GM15510 (cell line): Measurements from ENCODE around the gene RNF128.

Experiments
- POLR2A ChIP-seq: IDR thresholded peaks from 3 replicates; pipeline ENCODE4 v1.6.1; 2011; ENCODE audit warnings: borderline replicate concordance; ENCODE audit not compliant: insufficient read length; ENCODE audit errors: extremely low read depth

Gene RNF128

GRCh38 chrX:106726485-106727437 lies at the start of gene RNF128:
TSS of gene RNF128 (plus strand) at chrX:106726701. CDS start at chrX:106726914, 213 bp downstream.
- no peak for TF ChIP-seq POLR2A

DNA sequence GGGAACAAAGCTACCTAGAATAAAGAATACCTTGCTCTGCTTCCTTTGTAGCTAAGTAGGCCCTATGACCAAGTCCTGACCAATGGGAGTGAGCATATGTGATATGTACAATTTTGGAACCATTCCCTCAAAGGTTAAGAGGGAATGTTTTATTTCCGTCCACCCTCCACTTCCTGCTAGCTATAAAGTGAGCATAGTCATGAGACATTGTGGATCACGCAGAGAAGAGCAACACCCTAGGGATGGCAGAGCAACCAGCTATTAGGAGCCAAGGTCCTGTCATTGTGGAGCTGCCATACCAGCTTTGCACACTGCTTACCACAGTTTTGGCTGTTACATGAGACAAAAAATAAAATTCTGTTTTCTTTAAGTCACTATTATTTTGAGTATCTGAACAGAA lies 45.8 kb upstream of the RNF128 start:
- no peak for TF ChIP-seq POLR2A

DNA sequence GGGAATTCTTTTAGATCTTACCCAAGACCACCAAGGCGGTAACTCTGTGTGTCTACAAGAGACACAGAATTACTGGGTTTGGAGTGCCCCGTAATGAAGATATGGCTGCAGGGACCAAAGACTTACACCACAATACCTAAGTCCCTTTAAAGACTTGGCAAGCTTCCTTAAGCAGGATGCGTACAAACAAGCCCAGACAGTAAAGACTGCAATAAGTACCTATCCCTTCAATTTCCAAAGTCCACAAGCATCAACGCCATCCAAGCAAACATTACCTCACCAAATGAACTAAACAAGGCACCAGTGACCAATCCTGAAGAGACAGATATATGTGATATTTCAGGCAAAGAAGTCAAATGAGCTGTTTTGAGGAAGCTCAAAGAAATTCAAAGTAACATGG lies 42.3 kb upstream of the RNF128 start:
- TF ChIP-seq POLR2A: no peak

- TF ChIP-seq POLR2A: no peak
Measured at GRCh38 chrX:106692425-106693065, 34.0 kb upstream of the RNF128 start.

- TF ChIP-seq POLR2A: no peak
Measured at GRCh38 chrX:106696502-106696901, 30.0 kb upstream of the RNF128 start.

DNA sequence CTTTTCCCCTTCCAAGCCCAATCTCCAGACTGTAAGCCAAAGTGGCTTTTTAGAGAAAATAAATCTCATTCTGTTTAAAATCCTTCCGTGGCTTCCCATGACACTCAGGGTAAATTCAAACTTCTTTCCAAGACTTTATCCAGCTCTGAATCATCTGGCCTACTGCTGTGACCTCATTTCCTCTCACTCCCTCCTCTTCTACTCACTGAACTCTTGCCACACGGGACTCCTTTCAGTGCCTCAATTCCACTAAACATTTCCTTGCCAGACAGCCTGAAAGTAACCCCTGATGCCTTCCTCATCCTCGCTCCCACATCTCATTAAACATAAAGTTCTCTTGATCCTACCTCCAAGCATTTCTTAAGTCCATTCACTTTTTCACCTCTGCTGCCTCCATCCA lies 27.8 kb upstream of the RNF128 start:
- no peak for TF ChIP-seq POLR2A

GRCh38 chrX:106702636-106703035 lies 23.9 kb upstream of the RNF128 start:
- no peak for TF ChIP-seq POLR2A

- no peak for TF ChIP-seq POLR2A
Measured at GRCh38 chrX:106706466-106706865, 20.0 kb upstream of the RNF128 start.

DNA sequence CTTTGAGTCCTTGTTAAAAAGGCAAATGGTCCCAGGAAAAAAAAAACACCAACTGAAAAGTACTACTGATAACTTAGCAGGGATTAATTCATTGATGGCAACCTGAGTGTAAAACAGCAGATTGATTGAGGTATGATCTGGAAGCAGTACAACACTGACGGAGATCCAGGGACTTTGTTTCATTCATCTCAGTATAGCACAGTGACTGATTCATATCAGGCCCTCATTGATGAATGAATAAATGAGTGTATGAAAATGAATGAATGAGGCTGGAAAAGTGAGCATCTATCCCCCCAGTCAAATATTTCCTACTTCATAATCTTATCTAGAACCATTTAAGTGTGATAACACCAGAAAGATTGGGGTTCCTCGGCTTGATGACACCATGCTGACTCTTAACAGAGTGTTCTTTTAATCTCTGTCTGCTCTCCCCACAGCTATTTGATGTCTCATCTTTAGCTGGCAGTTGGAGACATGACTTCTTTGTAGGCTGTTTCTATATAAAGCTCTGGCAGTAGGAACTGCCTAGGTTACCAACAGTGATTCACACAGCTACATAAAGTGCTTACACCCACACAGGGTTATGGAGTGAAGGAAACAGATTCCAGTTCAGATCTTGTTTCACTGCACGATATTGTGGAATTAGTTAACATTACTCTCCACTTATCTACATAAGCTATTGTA lies 18.6 kb upstream of the RNF128 start:
- TF ChIP-seq POLR2A: no peak

DNA sequence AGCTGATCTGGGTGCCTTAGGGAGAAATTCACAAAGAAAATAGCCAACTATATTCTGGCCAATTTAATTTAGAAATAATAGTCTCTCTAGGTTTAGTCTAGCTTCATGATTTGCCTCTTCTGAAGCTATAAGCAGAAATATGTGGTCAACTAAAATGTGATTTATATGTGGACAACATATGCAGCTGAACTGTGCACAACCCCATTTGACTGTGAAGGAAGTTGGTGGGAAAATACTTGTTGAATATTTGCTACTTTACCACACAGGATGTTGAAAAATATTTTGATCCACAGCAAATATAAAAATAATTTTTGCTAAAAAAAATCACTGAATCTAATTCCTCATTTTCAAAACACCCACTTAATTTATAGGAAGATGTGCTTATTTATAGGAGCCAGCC lies 15.7 kb upstream of the RNF128 start:
- no peak for TF ChIP-seq POLR2A

DNA sequence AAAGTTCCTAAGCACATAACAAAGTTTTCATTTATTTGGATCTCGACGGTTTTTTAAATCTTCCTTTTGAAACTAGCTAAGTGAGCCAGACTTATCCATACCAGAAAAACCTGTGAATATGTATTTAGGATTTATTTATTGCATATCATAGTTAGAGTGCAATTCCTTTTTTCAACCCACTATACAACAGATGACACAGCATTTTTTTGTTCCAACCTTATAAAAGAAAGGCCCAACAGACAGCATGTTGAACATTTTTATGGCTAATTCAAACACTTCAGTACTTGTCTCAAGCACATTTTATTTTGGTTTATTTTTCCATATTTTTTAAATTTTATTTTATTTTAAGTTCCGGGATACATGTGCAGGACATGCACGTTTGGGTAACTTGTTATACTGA lies 15.1 kb upstream of the RNF128 start:
- no peak for TF ChIP-seq POLR2A

- TF ChIP-seq POLR2A: no peak
Measured at GRCh38 chrX:106716004-106716403, 10.5 kb upstream of the RNF128 start.

- TF ChIP-seq POLR2A: no peak
Measured at GRCh38 chrX:106716463-106716862, 10.0 kb upstream of the RNF128 start.

GRCh38 chrX:106718709-106719108 lies 7.8 kb upstream of the RNF128 start:
- no peak for TF ChIP-seq POLR2A

GRCh38 chrX:106725931-106726330 lies 570 bp upstream of the RNF128 start:
- TF ChIP-seq POLR2A: no peak
